ENCODE measurements around the gene HMCN1.

HMCN1 gene

GRCh38 chr1:186125511-186125910 lies 391.3 kb downstream of the HMCN1 start:
- Histone ChIP-seq H4K20me1 (ENCODE audit: insufficient read depth, low read length) (no peaks in the 10 kb centered on the region), H3K27me3 (replicated peaks; ENCODE audit: insufficient read depth, low read length) (no peaks in the 10 kb centered on the region), H3K4me2 (ENCODE audit: low read depth, low read length) (no peak overlapping the region), H3K9ac (ENCODE audit: low read length) (no peak overlapping the region), H3K79me2 (ENCODE audit: low read length) (no peaks in the 10 kb centered on the region), H3K27ac (ENCODE audit: low read length) (no peak overlapping the region), H3F3A (ENCODE audit: insufficient read depth, low read length) (no peaks in the 10 kb centered on the region), H3K4me1 (ENCODE audit: low read length) (no peaks in the 10 kb centered on the region), H3K36me3 (replicated peaks; ENCODE audit: insufficient read depth, low read length) (no peaks in the 10 kb centered on the region), H3K9me2 (replicated peaks; ENCODE audit: insufficient read depth, low read length) (no peaks in the 10 kb centered on the region), H2AFZ (ENCODE audit: low read length) (no peak overlapping the region), H3K9me3 (replicated peaks; ENCODE audit: insufficient read depth, low read length) (no peaks in the 10 kb centered on the region), H3K4me3 (ENCODE audit: low read length) (no peak overlapping the region)
- DNase-seq, result no peak
- no peak for TF ChIP-seq EZH2phosphoT487 (IDR thresholded peaks at IDR 0.05; ENCODE audit: low read length)
- TF ChIP-seq EZH2 (optimal IDR thresholded peaks at IDR 0.05; ENCODE audit: low read depth, low read length), result no peak
- no peak for TF ChIP-seq CTCF (IDR thresholded peaks at IDR 0.05; ENCODE audit: low read length)

- H3K9me3 ChIP-seq (replicated peaks; ENCODE audit: insufficient read depth, low read length), result no peaks in the 10 kb centered on the region
- DNase-seq, result no peak
- H4K20me1 ChIP-seq (ENCODE audit: insufficient read depth, low read length), result no peaks in the 10 kb centered on the region
- no peaks in the 10 kb centered on the region for H3K36me3 ChIP-seq (replicated peaks; ENCODE audit: insufficient read depth, low read length)
- H3K79me2 ChIP-seq (ENCODE audit: low read length), result no peaks in the 10 kb centered on the region
- H3K9me2 ChIP-seq (replicated peaks; ENCODE audit: insufficient read depth, low read length), result no peaks in the 10 kb centered on the region
- no peak overlapping the region for H3K9ac ChIP-seq (ENCODE audit: low read length)
- H3K4me1 ChIP-seq (ENCODE audit: low read length), result no peaks in the 10 kb centered on the region
- H2AFZ ChIP-seq (ENCODE audit: low read length), result no peak overlapping the region
- H3K27me3 ChIP-seq (replicated peaks; ENCODE audit: insufficient read depth, low read length), result no peaks in the 10 kb centered on the region
- H3K4me2 ChIP-seq (ENCODE audit: low read depth, low read length), result no peak overlapping the region
- TF ChIP-seq EZH2phosphoT487 (IDR thresholded peaks at IDR 0.05; ENCODE audit: low read length), result no peak
- TF ChIP-seq EZH2 (optimal IDR thresholded peaks at IDR 0.05; ENCODE audit: low read depth, low read length), result no peak
- no peak for TF ChIP-seq CTCF (IDR thresholded peaks at IDR 0.05; ENCODE audit: low read length)
- H3K4me3 ChIP-seq (ENCODE audit: low read length), result no peak overlapping the region
- no peaks in the 10 kb centered on the region for H3F3A ChIP-seq (ENCODE audit: insufficient read depth, low read length)
- no peak overlapping the region for H3K27ac ChIP-seq (ENCODE audit: low read length)
These were observed 395.6 kb downstream of the HMCN1 start for GRCh38 chr1:186129758-186130157.

GRCh38 chr1:186139115-186139514 lies 404.9 kb downstream of the HMCN1 start:
- no peak overlapping the region for H3K4me3 ChIP-seq (ENCODE audit: low read length)

More at GRCh38 chr1:186139115-186139514, 404.9 kb downstream of the HMCN1 start:
- Histone ChIP-seq H3K27me3 (replicated peaks; ENCODE audit: insufficient read depth, low read length) (no peaks in the 10 kb centered on the region), H3K79me2 (ENCODE audit: low read length) (no peaks in the 10 kb centered on the region), H3F3A (ENCODE audit: insufficient read depth, low read length) (no peaks in the 10 kb centered on the region), H3K9me3 (replicated peaks; ENCODE audit: insufficient read depth, low read length) (no peaks in the 10 kb centered on the region), H3K9me2 (replicated peaks; ENCODE audit: insufficient read depth, low read length) (no peaks in the 10 kb centered on the region), H3K9ac (ENCODE audit: low read length) (no peak overlapping the region), H3K4me1 (ENCODE audit: low read length) (no peaks in the 10 kb centered on the region), H3K36me3 (replicated peaks; ENCODE audit: insufficient read depth, low read length) (no peaks in the 10 kb centered on the region), H3K4me2 (ENCODE audit: low read depth, low read length) (no peak overlapping the region), H2AFZ (ENCODE audit: low read length) (no peak overlapping the region), H4K20me1 (ENCODE audit: insufficient read depth, low read length) (no peaks in the 10 kb centered on the region), H3K27ac (ENCODE audit: low read length) (no peak overlapping the region)
- no peak for DNase-seq
- TF ChIP-seq CTCF (IDR thresholded peaks at IDR 0.05; ENCODE audit: low read length) (no peak), EZH2 (optimal IDR thresholded peaks at IDR 0.05; ENCODE audit: low read depth, low read length) (no peak), EZH2phosphoT487 (IDR thresholded peaks at IDR 0.05; ENCODE audit: low read length) (no peak)
